Loucy (cell line): ENCODE results near the gene MCTP2.

Experiments used
- EZH2phosphoT487 ChIP-seq: fragments of 200-600 bp; IDR thresholded peaks from 2 replicates; pipeline ENCODE4 v1.6.1; 2018; ENCODE audit warnings: antibody characterized with exemption, mild to moderate bottlenecking, moderate library complexity, borderline replicate concordance
- TF ChIP-seq, protein P1 (sequence below): fragments of 200-600 bp; sonication (generic); conservative IDR thresholded peaks from 2 replicates; pipeline ENCODE4 v1.5.1; 2014; ENCODE audit warnings: mild to moderate bottlenecking, antibody characterized with exemption, low read length

DNA sequence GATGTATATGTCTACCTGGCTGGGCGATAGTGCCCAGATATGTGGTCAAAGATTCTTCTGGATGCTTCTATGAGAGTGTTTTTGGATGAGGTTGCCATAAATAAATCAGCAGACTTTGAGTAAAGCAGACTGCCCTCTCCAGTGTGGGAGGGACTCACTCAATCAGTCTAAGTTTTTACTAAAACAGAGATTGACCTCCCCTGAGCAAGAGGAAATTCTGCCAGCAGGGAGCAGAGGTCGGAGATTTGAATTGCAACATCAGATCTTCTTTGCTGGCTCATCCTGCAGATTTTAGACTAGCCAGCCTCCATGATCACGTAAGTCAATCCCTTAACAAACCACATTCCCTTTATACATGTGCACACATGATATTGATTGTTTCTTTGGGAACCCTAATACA, 300.9 kb downstream of the MCTP2 start:
- TF ChIP-seq, protein P1, sequence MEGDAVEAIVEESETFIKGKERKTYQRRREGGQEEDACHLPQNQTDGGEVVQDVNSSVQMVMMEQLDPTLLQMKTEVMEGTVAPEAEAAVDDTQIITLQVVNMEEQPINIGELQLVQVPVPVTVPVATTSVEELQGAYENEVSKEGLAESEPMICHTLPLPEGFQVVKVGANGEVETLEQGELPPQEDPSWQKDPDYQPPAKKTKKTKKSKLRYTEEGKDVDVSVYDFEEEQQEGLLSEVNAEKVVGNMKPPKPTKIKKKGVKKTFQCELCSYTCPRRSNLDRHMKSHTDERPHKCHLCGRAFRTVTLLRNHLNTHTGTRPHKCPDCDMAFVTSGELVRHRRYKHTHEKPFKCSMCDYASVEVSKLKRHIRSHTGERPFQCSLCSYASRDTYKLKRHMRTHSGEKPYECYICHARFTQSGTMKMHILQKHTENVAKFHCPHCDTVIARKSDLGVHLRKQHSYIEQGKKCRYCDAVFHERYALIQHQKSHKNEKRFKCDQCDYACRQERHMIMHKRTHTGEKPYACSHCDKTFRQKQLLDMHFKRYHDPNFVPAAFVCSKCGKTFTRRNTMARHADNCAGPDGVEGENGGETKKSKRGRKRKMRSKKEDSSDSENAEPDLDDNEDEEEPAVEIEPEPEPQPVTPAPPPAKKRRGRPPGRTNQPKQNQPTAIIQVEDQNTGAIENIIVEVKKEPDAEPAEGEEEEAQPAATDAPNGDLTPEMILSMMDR = no peak
- no peak for TF ChIP-seq EZH2phosphoT487
